ENCODE data around the gene TBC1D2B.

Gene TBC1D2B

GRCh38 chr15:78101423-78102105 lies 24.1 kb upstream of the TBC1D2B start:
- CTCF ChIA-PET: interaction anchor here (0.9 to 22.7 kb wide), 6 partner anchors 10 to 143 kb away, joined by 3 to 538 read pairs (median 20); partner anchors contain the start of gene SH2D7
- POLR2A ChIA-PET: no interaction called here
- no peak for DNase-seq (ENCODE audit: low read depth, low spot score)
- H3K4me3 ChIP-seq (ENCODE audit: low read depth, low read length): no peak overlapping the region
- no peak for TF ChIP-seq CTCF (IDR thresholded peaks at IDR 0.05; ENCODE audit: insufficient read depth, low read length, missing control alignments)

- POLR2A ChIA-PET: no interaction called here
- no peak for TF ChIP-seq CTCF (IDR thresholded peaks at IDR 0.05; ENCODE audit: insufficient read depth, low read length, missing control alignments)
- no peak overlapping the region for H3K4me3 ChIP-seq (ENCODE audit: low read depth, low read length)
- no peak for DNase-seq (ENCODE audit: low read depth, low spot score)
- CTCF ChIA-PET: interaction anchor here (0.9 to 22.7 kb wide), 5 partner anchors 9 to 142 kb away, joined by 3 to 538 read pairs (median 11); no protein-coding TSS in a partner anchor
Measured at GRCh38 chr15:78100886-78101285, 23.4 kb upstream of the TBC1D2B start.

GRCh38 chr15:78098131-78098755 lies 20.7 kb upstream of the TBC1D2B start:
- ChIA-PET POLR2A (no interaction called here), CTCF (interaction anchor here (1.2 to 22.7 kb wide), 5 partner anchors 8 to 132 kb away, joined by 3 to 538 read pairs (median 6); no protein-coding TSS in a partner anchor)
- no peak for TF ChIP-seq CTCF (IDR thresholded peaks at IDR 0.05; ENCODE audit: insufficient read depth, low read length, missing control alignments)
- H3K4me3 ChIP-seq (ENCODE audit: low read depth, low read length): no peak overlapping the region
- DNase-seq (ENCODE audit: low read depth, low spot score): no peak

GRCh38 chr15:78097667-78098066 lies 20.2 kb upstream of the TBC1D2B start:
- no peak for DNase-seq (ENCODE audit: low read depth, low spot score)
- POLR2A ChIA-PET: no interaction called here
- no peak for TF ChIP-seq CTCF (IDR thresholded peaks at IDR 0.05; ENCODE audit: insufficient read depth, low read length, missing control alignments)
- CTCF ChIA-PET: interaction anchor here (1.0 to 22.7 kb wide), 6 partner anchors 9 to 131 kb away, joined by 3 to 538 read pairs (median 6); no protein-coding TSS in a partner anchor
- H3K4me3 ChIP-seq (ENCODE audit: low read depth, low read length): no peak overlapping the region

GRCh38 chr15:78093242-78094020 lies 15.9 kb upstream of the TBC1D2B start:
- TF ChIP-seq CTCF (IDR thresholded peaks at IDR 0.05; ENCODE audit: insufficient read depth, low read length, missing control alignments): no peak
- ChIA-PET CTCF (interaction anchor here (0.8 to 8.3 kb wide), 6 partner anchors 13 to 206 kb away, joined by 3 to 110 read pairs (median 10); partner anchors contain the start of gene SKIC8), POLR2A (interaction anchor here (1.2 kb wide), 1 partner anchor 44 kb away, joined by 5 read pairs; no protein-coding TSS in a partner anchor)
- H3K4me3 ChIP-seq (ENCODE audit: low read depth, low read length): no peak overlapping the region
- peak; percentile 80 for DNase-seq (ENCODE audit: low read depth, low spot score)

All from AG04449 (cell line).